Effector memory CD4-positive, alpha-beta T cell (primary cell): ENCODE data around the gene EXD3.

Source experiments
- DNase-seq, 3 donors: peaks; one replicate each; pipeline ENCODE4 v3.0.0-alpha.2; 2020
- H3K27ac ChIP-seq: 2 replicates; pipeline ENCODE4 v1.7.0; 2013; ENCODE audit warnings: mild to moderate bottlenecking, low read length, moderate library complexity; ENCODE audit not compliant: insufficient read depth, poor library complexity, severe bottlenecking
- H3K27me3 ChIP-seq: replicated peaks from 2 replicates; pipeline ENCODE4 v1.7.0; 2013; ENCODE audit warnings: mild to moderate bottlenecking, low read length; ENCODE audit not compliant: insufficient read depth, control insufficient read depth, poor library complexity, severe bottlenecking
- H3K36me3 ChIP-seq: 2 replicates; pipeline ENCODE4 v1.7.0; 2013; ENCODE audit warnings: mild to moderate bottlenecking, low read length, moderate library complexity; ENCODE audit not compliant: control insufficient read depth, insufficient read depth
- H3K4me1 ChIP-seq: 2 replicates; pipeline ENCODE4 v1.7.0; 2013; ENCODE audit warnings: low read length, mild to moderate bottlenecking; ENCODE audit not compliant: control insufficient read depth, insufficient read depth, poor library complexity, severe bottlenecking
- H3K4me3 ChIP-seq: 2 replicates; pipeline ENCODE4 v1.7.0; 2013; ENCODE audit warnings: low read length, low read depth, mild to moderate bottlenecking; ENCODE audit not compliant: insufficient read depth, poor library complexity, severe bottlenecking
- H3K9me3 ChIP-seq: 2 replicates; pipeline ENCODE4 v1.7.0; 2013; ENCODE audit warnings: mild to moderate bottlenecking, low read length, moderate library complexity; ENCODE audit not compliant: control insufficient read depth

EXD3 gene

DNA sequence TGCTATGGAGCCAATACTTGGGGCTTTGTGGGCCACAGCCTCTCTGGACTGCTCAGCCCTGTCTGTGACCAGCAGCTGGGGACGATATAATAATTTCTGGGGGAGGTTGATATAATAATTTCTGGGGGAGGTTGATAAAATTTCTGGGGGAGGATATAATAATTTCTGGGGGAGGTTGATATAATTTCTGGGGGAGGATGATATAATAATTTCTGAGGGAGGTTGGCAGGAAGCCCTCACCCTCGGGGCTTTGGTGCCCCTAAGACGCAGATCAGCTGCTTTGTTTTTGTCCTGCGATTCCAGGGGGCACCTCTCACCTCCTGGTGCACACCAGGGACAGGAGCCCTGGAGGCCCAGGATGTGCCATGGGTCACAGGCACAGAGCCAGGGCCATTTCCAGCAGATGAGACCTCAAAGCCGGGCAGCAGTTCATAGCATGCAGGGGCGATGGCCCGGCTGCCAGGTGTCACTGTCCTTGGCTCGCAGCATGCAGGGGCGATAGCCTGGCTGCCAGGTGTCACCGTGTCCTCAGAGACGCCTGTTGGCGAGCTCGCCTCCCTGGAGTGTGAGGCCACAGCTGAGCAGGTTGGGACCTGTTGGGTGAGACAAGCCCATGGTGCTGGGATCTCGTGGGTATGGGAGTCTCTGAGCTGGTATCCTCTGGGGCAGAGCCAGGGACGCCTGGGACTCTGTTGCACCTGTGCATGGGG lies 149.2 kb downstream of the EXD3 start:
- peaks cover 18% of the 10 kb centered on the region for H3K4me1 ChIP-seq
- DNase-seq, result no peak
- no peak overlapping the region for H3K27ac ChIP-seq
- H3K36me3 ChIP-seq, result peaks cover 28% of the 10 kb centered on the region
- no peaks in the 10 kb centered on the region for H3K9me3 ChIP-seq
- H3K4me3 ChIP-seq, result no peak overlapping the region
- H3K27me3 ChIP-seq, result no peaks in the 10 kb centered on the region

DNA sequence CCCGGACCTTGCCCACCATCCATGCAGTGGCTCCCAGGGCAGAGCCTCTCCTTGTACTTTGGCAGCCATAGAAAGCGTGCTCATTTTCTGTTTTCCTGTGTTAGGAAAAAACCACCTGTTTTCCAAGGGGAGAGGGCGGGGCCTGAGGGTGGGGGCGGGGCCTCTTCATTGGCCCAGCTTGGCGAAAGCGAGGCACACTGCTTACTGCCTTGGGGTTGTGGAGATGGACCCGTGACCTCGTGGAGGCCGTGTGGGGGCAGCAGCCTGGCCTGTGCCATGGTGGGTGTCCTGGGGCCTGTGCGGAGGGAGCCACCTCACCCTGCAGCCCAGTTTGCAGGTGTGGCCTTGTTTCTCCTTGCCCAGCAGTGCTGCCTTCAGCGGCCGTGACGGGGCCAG lies 149.9 kb downstream of the EXD3 start:
- peaks cover 16% of the 10 kb centered on the region for H3K4me1 ChIP-seq

DNA sequence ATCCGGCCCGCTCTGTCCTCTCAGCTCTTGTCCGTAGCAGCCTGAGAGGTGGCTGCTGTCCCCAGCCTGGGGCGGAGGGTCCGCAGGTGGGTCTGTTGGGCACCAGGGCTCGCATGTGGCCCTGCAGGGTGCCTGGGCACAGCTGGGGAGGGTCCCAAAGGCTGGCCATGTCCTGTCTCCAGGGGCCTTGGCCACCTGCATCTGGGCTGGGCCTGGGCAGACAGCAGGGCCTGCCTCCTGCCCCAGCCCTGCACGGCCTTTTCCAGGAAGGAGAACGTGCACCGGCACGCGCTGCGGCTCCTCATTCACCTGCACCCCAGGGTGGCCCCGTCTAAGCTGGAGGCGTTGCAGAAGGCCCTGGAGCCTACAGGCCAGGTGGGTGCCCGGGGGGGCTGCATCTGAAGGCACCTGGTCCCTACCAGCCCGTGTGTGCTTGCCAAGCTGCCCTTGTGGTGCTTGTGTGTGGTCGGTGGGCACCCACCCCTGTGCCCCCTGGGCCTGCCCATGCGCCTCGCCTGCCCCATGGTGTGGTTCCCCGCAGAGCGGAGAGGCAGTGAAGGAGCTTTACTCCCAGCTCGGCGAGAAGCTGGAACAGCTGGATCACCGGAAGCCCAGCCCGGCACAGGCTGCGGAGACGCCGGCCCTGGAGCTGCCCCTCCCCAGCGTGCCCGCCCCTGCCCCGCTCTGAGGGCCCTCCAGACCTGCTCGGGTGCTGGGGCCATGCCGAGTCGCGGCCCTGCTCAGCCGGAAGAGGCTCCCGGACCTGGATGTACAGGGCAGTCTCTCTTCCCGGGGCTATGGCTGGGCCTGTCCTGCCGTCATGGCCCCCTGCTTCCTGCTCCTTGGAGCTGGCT lies 150.5 kb downstream of the EXD3 start:
- no peak for DNase-seq
- Histone ChIP-seq H3K4me3 (no peak overlapping the region), H3K27me3 (no peaks in the 10 kb centered on the region), H3K9me3 (no peaks in the 10 kb centered on the region), H3K4me1 (peaks cover 9% of the 10 kb centered on the region), H3K27ac (no peak overlapping the region), H3K36me3 (peaks cover 31% of the 10 kb centered on the region)

More for the DNA sequence above, 149.9 kb downstream of the EXD3 start:
- no peaks in the 10 kb centered on the region for H3K9me3 ChIP-seq
- H3K4me3 ChIP-seq, result no peak overlapping the region
- DNase-seq, result no peak
- H3K36me3 ChIP-seq, result peaks cover 28% of the 10 kb centered on the region
- no peaks in the 10 kb centered on the region for H3K27me3 ChIP-seq
- no peak overlapping the region for H3K27ac ChIP-seq

DNA sequence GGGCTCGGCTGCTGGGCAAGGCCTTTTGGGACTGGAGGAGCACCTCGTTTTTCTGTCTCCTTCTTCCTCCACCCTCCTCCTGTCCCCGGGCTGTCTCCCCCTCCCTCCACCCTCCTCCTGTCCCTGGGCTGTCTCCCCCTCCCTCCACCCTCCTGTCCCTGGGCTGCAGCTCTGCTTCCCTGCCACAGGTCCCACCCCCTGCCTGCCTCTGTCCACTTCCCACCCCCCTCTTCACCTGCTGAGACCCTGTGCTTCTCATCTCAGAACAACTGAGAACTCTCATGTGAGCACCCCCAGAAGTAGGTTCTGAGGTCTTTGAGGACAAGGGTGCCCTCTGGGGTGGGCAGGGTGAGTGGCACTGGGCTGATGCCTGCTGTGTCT lies 151.3 kb downstream of the EXD3 start:
- no peak overlapping the region for H3K4me3 ChIP-seq
- no peak for DNase-seq
- no peaks in the 10 kb centered on the region for H3K9me3 ChIP-seq
- no peaks in the 10 kb centered on the region for H3K27me3 ChIP-seq
- H3K36me3 ChIP-seq, result peaks cover 37% of the 10 kb centered on the region
- H3K27ac ChIP-seq, result no peak overlapping the region
- peaks cover 5% of the 10 kb centered on the region for H3K4me1 ChIP-seq

DNA sequence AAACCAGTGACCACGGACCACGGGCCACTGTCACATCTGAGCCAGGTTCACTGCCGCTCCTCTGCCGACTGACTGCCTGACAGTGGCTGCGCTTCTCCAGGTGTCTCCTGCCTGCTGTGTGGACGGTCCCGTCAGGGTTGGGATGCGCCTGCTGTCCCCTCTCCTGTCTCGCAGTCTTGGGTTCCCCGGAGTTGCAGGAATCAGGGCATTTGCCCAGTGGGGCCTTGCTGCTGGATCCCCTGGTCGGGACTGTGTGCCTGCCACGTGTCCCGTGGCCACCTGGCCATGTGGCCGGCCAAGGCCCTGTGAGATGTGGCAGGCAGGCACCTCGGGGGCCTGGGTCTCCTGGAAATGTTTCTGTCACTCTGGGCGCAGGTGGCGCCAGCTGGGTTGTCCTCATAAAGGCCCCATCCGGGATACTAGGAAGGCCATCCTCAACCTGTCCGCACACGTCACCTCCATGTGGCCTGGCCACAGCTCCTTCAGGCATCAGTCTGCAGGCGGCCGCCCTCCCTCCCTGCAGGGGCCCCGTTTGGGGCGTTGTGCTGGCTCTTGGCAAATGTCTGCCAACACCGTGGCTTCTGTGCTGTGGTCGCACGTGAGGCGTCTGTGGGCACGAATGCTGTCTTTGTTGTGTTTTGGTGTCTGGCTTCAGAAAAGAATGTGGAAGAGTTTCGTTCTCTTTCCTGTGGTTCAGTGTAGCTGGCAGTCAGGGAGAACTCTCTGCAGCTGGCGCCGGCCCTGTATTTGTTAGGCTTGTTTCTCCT lies 151.8 kb downstream of the EXD3 start:
- H3K36me3 ChIP-seq, result peaks cover 43% of the 10 kb centered on the region
- H3K4me3 ChIP-seq, result no peak overlapping the region
- no peaks in the 10 kb centered on the region for H3K27me3 ChIP-seq
- peaks cover 5% of the 10 kb centered on the region for H3K4me1 ChIP-seq
- no peak for DNase-seq
- no peaks in the 10 kb centered on the region for H3K9me3 ChIP-seq
- H3K27ac ChIP-seq, result no peak overlapping the region

DNA sequence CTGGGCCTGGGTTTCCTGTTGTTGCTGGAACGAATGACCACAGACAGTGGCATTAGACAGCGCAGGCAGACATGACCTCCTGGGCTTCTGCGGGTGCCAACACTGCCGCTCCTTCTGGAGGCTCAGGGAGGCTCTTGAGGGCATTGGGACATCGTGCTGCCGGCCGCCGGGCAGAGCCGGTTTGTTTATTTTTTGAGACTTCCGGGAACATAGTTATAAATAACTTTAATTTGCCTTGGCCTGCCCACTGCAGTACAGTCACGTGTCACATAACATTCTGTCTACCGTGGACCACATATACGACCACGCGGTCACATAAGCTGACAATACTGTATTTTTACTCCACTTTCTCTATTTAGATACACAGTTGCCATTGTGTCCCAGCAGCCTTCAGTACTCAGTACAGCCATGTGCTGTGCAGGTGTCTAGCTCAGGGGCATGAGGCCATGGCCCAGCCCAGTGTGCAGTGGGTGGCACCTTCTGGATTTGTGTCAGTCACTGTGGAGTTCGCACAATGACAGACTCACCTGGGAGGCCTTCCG lies 153.7 kb downstream of the EXD3 start:
- H3K4me1 ChIP-seq, result peaks cover 5% of the 10 kb centered on the region
- no peaks in the 10 kb centered on the region for H3K9me3 ChIP-seq
- no peak for DNase-seq
- no peaks in the 10 kb centered on the region for H3K27me3 ChIP-seq
- H3K36me3 ChIP-seq, result peaks cover 55% of the 10 kb centered on the region
- no peak overlapping the region for H3K4me3 ChIP-seq
- H3K27ac ChIP-seq, result no peak overlapping the region

DNA sequence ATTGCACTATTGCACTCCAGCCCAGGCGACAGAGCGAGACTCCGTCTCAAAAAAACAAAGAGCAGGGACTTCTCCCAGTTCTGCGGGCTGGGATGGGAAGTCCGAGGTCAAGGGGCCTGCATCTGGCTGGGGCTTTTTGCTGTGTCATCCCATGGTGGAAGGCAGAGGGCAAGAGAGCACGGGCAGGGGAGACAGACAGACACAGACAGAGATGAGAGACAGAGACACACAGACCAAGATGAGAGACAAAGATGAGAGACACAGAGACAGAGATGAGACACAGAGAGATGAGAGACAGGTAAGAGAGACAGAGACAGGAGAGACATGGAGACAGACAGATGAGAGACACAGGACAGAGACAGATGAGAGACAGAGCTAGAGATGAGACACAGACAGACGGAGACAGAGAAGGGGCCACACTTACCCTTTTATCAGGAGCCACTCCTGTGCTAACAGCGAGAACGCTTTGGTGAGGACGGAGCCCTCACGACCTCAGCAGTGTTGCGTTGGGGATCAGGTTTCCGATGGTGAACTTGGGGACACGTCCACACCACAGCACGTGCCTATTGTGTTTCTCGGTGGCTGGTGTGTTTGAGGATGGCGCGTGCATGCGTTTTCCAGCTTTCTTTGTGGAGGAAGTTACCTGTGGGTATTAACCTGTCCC lies 154.3 kb downstream of the EXD3 start:
- Histone ChIP-seq H3K9me3 (no peaks in the 10 kb centered on the region), H3K27me3 (no peaks in the 10 kb centered on the region), H3K27ac (no peak overlapping the region), H3K36me3 (peaks cover 62% of the 10 kb centered on the region), H3K4me1 (peaks cover 5% of the 10 kb centered on the region), H3K4me3 (no peak overlapping the region)
- no peak for DNase-seq

DNA sequence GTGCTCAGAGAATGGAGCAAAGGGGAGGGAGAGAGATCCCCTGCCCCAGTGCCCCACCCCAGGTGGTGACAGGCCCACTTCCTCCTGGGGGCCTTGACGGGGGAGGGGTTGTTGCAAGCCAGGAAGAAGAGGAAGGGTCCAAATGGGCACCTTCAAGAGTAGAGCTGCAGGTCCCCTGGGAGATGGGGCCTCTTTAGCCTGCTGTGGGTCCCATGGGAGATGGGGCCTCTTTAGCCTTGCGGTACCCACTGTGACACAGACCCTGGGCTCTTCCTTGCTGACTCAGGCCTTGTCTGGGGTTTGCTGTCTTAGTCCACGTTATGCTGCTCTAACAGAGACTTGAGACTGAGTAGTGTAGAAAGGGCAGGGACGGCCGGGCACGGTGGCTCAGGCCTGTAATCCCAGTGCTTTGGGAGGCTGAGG lies 155.0 kb downstream of the EXD3 start:
- no peaks in the 10 kb centered on the region for H3K9me3 ChIP-seq
- no peak overlapping the region for H3K4me3 ChIP-seq
- peaks cover 60% of the 10 kb centered on the region for H3K36me3 ChIP-seq
- no peaks in the 10 kb centered on the region for H3K27me3 ChIP-seq
- no peak for DNase-seq
- H3K27ac ChIP-seq, result no peak overlapping the region
- H3K4me1 ChIP-seq, result peaks cover 5% of the 10 kb centered on the region

DNA sequence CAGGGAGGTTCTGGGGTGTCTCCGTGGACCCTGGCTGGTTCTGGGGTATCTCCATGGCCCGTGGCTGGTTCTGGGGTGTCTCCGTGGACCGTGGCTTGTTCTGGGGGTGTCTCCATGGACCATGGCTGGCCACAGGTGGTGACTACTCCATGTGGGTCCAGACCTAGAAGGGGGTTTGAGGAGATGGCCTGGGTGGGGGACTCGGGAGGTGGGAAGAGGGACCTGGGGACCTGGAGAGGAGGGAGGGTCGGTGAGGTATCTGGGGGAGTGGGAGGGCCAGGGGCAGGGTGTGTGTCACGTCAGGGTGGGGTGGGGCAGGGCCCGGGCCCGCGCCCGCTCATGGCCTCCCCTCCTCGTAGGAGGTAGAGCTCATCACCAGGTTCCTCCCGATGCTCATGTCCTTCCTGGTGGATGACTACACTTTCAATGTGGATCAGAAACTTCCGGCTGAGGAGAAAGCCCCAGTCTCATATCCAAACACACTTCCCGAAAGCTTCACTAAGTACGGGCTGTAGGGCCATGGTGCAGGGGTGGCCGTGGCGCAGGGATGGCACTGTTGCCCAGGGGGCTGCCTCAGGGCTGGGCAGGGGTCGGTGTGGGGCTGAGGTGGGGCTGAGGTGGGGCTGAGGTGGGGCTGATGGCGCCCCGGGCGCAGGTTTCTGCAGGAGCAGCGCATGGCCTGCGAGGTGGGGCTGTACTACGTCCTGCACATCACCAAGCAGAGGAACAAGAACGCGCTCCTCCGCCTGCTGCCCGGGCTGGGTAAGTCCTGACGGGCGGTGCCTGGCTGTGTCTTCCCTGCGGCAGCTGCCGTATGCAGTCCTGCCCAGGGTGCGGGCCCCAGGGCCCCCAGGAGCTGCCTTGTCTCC lies 156.1 kb downstream of the EXD3 start:
- Histone ChIP-seq H3K36me3 (peaks cover 49% of the 10 kb centered on the region), H3K4me3 (no peak overlapping the region)

More for the DNA sequence above, 156.1 kb downstream of the EXD3 start:
- H3K9me3 ChIP-seq, result no peaks in the 10 kb centered on the region
- no peaks in the 10 kb centered on the region for H3K27me3 ChIP-seq
- H3K4me1 ChIP-seq, result peaks cover 5% of the 10 kb centered on the region
- H3K27ac ChIP-seq, result no peak overlapping the region
- no peak for DNase-seq
